Measurements from ENCODE around the gene LGSN.

- TF ChIP-seq SIN3A (IDR thresholded peaks at IDR 0.05; ENCODE audit: low read depth), result no peak
- TF ChIP-seq, protein P1, sequence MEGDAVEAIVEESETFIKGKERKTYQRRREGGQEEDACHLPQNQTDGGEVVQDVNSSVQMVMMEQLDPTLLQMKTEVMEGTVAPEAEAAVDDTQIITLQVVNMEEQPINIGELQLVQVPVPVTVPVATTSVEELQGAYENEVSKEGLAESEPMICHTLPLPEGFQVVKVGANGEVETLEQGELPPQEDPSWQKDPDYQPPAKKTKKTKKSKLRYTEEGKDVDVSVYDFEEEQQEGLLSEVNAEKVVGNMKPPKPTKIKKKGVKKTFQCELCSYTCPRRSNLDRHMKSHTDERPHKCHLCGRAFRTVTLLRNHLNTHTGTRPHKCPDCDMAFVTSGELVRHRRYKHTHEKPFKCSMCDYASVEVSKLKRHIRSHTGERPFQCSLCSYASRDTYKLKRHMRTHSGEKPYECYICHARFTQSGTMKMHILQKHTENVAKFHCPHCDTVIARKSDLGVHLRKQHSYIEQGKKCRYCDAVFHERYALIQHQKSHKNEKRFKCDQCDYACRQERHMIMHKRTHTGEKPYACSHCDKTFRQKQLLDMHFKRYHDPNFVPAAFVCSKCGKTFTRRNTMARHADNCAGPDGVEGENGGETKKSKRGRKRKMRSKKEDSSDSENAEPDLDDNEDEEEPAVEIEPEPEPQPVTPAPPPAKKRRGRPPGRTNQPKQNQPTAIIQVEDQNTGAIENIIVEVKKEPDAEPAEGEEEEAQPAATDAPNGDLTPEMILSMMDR (IDR thresholded peaks at IDR 0.05 in 2 of 3, conservative IDR thresholded peaks at IDR 0.05 in 1 of 3; ENCODE audit: borderline replicate concordance in 1 of 3, insufficient read depth in 1 of 3, low read depth in 2 of 3, low read length in 2 of 3), result no peak
- TF ChIP-seq EZH2 (IDR thresholded peaks at IDR 0.05), result no peak
- no peak for TF ChIP-seq POLR2AphosphoS5 (IDR thresholded peaks at IDR 0.05; ENCODE audit: low read depth, low read length)
- no peak for TF ChIP-seq POLR2A (IDR thresholded peaks at IDR 0.05; ENCODE audit: borderline replicate concordance, extremely low read depth, insufficient read depth, insufficient read length)
- no peak for TF ChIP-seq ZFX (IDR thresholded peaks at IDR 0.05)
These were observed 74.4 kb downstream of the LGSN start for GRCh38 chr6:63245420-63245819.

Data from HCT116 (cell line).